Stimulated activated CD4-positive, alpha-beta T cell treated with anti-CD3 and anti-CD28 coated beads, Interleukin-12 subunit alpha, Interleukin-12 subunit beta, amount 100 ng/mL, for 48 hours (primary cell): ENCODE data around the gene POLR3C.
"Not testable (repeated sequence)": the region's sequence is repeated elsewhere in the genome, so short reads cannot be mapped to it uniquely, and the experiment has no call there.

Source experiments
- DNase-seq, 3 donors: peaks; one replicate each; pipeline ENCODE4 v3.0.0-alpha.2; 2020; ENCODE audit warnings: low read depth in 2 of 3, low spot score in 1 of 3

The POLR3C gene, protein sequence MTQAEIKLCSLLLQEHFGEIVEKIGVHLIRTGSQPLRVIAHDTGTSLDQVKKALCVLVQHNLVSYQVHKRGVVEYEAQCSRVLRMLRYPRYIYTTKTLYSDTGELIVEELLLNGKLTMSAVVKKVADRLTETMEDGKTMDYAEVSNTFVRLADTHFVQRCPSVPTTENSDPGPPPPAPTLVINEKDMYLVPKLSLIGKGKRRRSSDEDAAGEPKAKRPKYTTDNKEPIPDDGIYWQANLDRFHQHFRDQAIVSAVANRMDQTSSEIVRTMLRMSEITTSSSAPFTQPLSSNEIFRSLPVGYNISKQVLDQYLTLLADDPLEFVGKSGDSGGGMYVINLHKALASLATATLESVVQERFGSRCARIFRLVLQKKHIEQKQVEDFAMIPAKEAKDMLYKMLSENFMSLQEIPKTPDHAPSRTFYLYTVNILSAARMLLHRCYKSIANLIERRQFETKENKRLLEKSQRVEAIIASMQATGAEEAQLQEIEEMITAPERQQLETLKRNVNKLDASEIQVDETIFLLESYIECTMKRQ

GRCh38 chr1:145823565-145824498 is at the start of gene POLR3C, which contains the start of gene RNF115:
TSS of gene POLR3C (plus strand) at chr1:145824200. CDS start at chr1:145825777, 1,577 bp downstream.
TSS of gene RNF115 (minus strand) at chr1:145824095. CDS start at chr1:145823873, 222 bp downstream.
- peak; percentile 60 to 76 (median 71) for DNase-seq

GRCh38 chr1:145777357-145778145 is 46.4 kb upstream of the POLR3C start:
- DNase-seq, result no peak

DNA sequence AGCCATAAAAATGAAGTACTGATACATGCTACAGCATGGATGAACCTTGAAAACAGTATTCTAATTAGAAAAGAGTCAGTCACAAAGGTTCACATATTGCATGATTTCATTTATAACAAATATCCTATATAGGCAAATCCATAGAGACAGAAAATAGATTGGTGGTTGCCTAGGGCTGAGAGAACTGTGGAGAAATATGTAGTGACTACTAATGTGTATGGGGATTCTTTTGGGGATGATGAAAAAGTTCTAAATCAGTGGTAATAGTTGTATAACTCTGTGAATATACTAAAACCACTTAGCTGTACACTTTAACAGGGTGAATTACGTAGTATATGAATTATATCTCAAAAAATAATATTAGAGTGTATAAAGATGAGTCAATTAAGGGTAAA is 45.9 kb upstream of the POLR3C start:
- DNase-seq, result no peak

DNA sequence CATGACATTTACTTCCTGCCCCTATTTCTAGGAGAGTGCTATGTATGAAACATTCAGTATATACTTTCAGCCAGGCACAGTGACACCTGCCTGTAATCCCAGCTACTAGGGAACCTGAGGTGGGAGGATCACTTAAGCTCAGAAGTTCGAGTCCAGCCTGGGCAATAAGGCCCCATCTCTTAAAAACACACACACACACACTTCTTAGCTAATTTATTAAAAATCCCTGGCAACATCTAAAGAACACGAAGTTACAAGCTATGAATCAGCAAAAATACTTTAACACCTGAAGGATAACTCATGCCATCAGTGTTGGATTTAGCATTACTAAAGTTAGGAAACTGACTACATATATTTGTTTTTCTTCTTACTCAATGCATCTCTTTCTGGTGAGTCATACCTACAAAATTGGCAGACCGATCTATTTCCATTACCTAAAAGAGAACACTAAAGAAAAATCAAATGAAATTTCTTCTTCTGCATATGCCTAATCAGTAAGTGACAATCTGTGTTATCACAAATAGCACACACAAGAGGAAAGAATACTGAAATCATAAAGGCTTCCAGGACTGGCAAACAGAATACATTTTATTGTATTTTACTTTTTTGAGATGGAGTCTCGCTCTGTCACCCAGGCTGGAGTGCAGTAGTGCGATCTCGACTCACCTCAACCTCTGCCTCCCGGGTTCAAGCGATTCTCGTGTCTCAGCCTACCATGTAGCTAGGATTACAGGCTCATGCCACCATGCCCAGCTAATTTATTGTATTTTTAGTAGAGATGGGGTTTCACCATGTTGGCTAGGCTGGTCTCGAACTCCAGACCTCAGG is 41.5 kb upstream of the POLR3C start:
- DNase-seq, result no peak

- no peak for DNase-seq
Observed at GRCh38 chr1:145784409-145784808, 39.6 kb upstream of the POLR3C start.

- DNase-seq, result no peak
Observed at GRCh38 chr1:145785547-145785946, 38.5 kb upstream of the POLR3C start.

GRCh38 chr1:145786271-145786670 is 37.7 kb upstream of the POLR3C start:
- DNase-seq, result no peak

DNA sequence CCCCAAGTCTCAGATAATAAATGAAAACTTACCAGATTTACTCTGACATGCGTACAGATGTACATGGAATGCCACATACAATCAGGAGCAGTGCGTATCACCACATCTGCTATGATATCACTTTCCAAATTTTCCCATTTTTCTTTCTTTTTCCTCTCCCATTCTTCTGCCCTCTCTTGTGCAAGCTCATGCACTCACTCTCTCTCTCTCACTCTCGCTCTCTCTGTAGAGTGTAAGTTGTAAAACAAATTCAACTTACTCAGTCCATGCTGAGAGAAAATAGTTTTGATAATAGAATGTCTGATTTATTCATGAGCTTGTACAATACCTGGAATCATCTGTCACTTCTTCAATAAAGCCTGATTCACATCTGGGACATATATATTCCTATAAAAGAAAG is 35.4 kb upstream of the POLR3C start:
- DNase-seq, result no peak

DNA sequence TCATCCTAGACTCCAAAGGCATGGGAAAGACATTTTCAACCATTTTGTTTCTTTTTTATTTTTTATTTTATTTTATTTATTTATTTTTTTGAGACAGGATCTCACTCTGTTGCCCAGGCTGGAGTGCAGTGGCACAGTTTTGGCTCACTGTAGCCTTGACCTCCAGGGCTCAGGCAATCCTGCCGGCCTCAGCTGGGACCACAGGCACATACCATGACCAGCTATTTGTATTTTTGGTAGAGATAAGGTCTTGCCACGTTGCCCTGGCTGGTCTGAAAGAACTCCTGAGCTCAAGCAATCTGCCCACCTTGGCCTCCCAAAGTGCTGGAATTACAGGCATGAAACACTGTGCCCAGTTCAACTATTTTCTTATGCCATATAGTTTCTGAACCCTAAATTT is 32.1 kb upstream of the POLR3C start:
- not testable (repeated sequence) for DNase-seq

GRCh38 chr1:145792484-145792883 is 31.5 kb upstream of the POLR3C start:
- DNase-seq, result no peak

GRCh38 chr1:145795257-145795881 is 28.6 kb upstream of the POLR3C start:
- DNase-seq, result no peak

- DNase-seq, result no peak
Observed at GRCh38 chr1:145796753-145797152, 27.2 kb upstream of the POLR3C start.

DNA sequence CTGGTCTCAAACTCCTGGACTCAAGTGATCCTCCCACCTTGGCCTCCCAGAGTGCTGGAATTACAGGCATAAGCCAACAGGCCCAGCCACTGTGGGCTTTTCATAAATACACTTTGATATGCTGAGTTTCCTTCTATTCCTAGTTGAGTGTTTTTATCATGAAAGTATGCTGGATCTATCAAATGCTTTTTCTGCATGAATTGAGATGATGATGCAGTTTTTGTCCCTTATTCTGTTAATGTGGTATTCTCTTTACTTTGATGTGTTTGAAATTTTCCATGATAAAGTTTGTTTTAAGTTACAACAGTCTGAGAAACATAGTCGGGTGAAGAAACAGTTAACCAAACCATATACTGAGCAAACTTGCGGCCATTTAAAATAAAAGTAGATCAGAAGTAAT is 24.2 kb upstream of the POLR3C start:
- DNase-seq, result no peak

- no peak for DNase-seq
Observed at GRCh38 chr1:145804235-145805045, 19.6 kb upstream of the POLR3C start.

DNA sequence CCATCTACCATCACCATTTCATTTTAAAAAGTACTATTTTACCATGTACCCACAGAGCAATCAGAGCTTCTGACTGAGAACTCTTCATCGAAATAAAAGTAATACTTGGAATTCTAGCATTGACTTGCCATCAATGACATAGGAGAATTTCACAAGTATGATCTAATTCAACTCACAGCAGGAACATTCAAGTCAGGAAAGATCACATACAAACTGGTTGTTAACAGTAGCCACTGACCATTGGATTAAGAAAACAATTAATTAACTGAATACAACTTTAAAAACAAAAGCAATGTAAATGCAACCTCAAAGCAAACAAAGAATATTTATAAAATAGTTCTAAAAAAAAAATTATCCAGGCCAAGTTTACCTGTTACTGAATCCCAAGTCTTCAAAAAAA is 18.9 kb upstream of the POLR3C start:
- no peak for DNase-seq

GRCh38 chr1:145806408-145806807 is 17.6 kb upstream of the POLR3C start:
- DNase-seq, result no peak

DNA sequence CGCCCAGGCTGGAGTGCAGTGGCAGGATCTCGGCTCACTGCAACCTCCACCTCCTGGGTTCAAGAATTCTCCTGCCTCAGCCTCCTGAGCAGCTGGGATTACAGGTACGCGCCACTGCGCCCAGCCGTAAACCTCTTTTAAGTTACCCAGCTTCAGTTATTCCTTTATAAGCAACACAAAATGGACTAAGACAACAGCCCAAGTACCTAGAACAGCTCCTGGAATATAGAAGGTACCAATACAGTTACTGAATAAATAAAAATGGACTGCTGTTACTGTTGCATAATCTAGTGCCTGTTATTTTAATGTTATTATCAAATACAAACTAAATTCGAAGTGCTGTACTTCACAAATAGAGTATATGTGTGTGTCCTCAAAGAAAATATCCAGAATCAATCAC is 17.2 kb upstream of the POLR3C start:
- DNase-seq, result no peak

GRCh38 chr1:145812977-145813810 is 10.8 kb upstream of the POLR3C start:
- DNase-seq, result not testable (repeated sequence)
